HG03432 (cell line): ENCODE data around the gene PANK2.
"Not testable (repeated sequence)": the region's sequence is repeated elsewhere in the genome, so short reads cannot be mapped to it uniquely, and the experiment has no call there.

Source experiments
- ATAC-seq: cut with Tn5 transposase; IDR thresholded peaks from one replicate; pipeline ENCODE4 v1.9.1; 2021; ENCODE audit warnings: mild to moderate bottlenecking, moderate library complexity; ENCODE audit not compliant: unreplicated experiment

The PANK2 gene

GRCh38 chr20:3925899-3926638 lies 36.9 kb downstream of the PANK2 start:
- no peak for ATAC-seq

DNA sequence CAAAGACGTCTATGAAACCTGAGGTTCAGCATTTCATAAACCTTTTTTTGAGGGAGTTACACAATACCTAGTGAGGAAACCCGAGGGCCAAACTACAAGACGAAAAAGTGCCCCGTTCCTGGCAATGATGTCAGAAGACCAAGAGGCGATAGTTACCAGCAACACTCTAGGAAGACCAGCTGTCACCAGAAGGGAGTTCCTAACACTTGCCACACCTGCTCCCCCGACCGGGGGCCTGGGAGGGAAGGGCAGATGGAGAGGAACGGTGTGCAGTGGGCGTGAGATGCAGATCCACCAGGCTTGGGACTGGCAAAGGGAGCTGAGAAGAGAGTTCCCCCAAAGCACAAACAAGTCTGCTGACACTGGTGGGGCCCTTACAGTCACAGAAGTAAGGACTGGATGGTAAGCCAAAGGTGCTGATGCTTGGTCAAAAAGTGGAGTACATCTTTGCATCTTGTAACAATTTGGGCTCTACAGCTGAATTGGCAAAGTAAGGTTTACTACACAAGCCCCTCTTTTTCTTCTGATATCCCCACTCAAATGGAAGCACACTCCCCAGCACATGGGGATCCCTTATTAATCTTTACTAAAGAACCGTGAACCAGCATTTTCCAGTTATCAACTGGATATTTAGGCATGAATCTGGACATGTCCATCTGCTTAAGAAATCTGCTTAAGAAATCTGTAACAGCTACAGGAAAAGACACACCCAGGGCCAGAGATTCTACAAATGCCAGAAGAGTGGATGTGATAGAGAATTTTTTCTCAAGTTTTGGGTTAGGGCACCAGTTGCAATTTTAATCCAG lies 38.5 kb downstream of the PANK2 start:
- no peak for ATAC-seq

GRCh38 chr20:3929713-3930060 lies 40.5 kb downstream of the PANK2 start:
- no peak for ATAC-seq

GRCh38 chr20:3930265-3931206 lies 41.3 kb downstream of the PANK2 start:
- ATAC-seq = no peak

DNA sequence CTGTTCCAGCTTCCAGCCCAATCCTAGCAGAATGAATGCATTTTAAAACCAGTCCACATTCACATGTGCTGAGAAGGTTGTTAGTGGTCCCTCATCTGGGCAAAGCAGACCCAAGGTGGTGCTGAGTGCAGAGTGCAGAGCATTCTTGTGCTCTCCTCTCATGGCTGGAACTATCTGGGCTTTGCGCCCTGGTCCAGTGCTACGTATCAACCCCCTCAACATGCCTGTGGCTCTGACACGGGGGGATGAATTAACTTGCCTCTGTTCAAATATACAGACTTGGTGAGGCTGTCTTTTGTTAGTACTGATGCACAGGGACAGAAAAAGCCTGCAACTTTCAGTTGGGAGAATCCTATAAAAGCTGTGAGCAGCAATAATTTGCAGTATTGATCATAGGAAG lies 42.5 kb downstream of the PANK2 start:
- no peak for ATAC-seq

DNA sequence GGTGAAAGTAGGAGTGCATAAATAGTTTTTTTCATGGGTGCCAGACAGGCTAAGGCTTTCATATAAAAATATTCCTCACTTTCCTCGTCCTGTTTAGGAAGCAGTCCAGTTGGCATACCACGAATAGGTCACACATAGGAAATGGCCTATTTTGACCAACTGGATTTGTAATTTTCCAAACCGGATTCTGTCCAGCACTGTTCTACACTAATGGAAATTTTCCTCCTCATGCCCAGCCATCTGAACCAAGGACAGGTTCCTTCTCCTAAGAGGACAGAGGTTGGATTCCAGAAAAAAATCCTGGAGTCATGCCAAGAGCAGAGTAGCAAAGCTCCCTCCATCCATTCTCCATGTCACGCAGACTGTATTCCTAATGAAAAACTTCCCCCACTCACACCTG lies 43.1 kb downstream of the PANK2 start:
- no peak for ATAC-seq

- ATAC-seq = no peak
Observed at GRCh38 chr20:3932681-3933080, 43.5 kb downstream of the PANK2 start.

GRCh38 chr20:3933218-3933617 lies 44.0 kb downstream of the PANK2 start:
- no peak for ATAC-seq

- no peak for ATAC-seq
Observed at GRCh38 chr20:3934624-3935023, 45.4 kb downstream of the PANK2 start.

GRCh38 chr20:3935295-3935955 lies 46.2 kb downstream of the PANK2 start:
- ATAC-seq = no peak

DNA sequence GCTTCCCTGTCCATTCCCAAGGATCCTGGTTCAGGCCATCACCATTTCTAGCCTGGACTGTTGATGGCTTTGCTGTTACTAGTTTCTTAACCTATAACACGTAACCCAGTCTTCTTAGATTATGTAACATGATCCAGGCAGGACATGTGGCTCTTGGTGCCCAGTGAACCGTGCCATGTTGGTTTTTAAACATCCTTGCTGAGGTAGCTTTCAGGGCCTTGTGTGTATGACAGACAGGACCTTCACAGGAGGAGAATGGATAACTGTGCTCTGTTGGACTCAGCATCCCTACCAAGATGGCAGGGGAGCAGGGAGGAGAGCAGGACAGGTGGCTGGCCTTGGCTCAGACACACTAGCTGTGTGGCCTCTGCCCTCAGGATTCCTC lies 46.8 kb downstream of the PANK2 start:
- no peak for ATAC-seq

GRCh38 chr20:3937618-3938017 lies 48.4 kb downstream of the PANK2 start:
- no peak for ATAC-seq

DNA sequence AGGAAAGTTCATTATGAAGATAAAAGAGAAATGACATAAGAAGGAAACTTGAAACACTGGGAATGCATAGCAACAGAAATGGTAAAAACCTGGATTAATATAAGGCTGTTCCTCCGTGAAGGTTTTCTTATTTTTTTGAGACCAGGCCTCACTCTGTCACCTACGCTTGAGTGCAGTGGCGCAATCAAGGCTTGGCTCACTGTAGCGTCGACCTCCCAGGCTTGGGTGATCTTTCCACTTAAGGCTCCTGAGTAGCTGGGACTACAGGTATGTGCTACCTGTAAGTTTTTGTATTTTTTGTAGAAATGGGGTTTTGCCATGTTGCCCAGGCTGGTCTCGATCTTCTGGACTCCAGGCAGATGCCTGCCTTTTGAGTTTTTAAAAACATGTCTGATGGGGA lies 51.7 kb downstream of the PANK2 start:
- ATAC-seq = no peak

DNA sequence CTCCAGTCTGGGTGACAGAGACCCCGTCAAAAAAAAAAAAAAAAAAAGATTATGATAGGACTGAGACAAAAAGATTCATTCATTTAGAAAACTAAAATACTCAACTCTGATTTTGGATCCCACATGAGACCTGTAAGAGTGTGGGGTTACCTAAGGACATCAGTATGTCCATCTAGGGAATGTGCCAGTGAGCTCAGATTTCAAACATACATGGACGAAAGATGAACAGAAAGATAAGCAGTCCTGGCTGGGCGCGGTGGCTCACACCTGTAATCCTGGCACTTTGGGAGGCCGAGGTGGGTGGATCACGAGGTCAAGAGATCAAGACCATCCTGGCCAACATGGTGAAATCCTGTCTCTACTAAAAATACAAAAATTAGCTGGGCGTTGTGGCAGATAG lies 57.5 kb downstream of the PANK2 start:
- ATAC-seq = not testable (repeated sequence)

DNA sequence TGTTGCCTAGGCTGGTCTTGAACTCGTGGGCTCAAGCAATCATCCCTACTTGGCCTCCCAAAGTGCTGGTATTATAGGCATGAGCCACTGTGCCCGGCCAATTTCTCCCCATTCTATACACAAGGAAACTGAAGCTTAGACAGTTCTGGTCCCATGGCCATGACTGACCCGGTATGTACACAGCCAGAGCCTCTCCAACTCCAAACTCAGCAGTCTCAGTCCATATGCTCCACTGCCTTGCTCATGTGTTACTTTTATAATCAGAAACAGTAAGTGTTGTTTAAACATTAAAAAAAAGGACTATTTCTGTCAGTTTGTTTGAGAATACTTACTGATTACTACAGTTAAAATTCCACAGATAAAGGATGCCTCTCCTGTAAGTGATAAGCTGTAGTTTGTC lies 75.5 kb downstream of the PANK2 start:
- no peak for ATAC-seq

DNA sequence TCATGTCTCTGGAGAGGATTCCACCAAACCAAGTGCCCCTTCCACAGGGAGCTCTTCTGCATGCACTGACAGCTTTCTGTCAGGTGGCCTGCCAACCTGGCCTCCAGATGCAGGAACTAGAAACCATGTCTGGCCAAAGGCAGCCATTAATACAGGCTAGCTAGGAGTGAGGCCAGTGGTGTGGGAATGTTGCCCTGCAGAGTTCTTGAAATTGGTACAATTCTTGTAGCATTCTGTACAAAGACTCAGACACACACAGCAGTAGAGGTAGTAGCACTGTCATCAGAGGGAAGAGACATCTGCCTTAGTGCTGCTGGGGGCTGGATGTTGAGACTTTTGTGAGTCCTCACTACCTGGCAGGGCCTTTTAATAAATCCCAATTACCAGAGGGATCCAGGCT lies 77.4 kb downstream of the PANK2 start:
- no peak for ATAC-seq

- no peak for ATAC-seq
Observed at GRCh38 chr20:3970016-3970415, 80.8 kb downstream of the PANK2 start.

DNA sequence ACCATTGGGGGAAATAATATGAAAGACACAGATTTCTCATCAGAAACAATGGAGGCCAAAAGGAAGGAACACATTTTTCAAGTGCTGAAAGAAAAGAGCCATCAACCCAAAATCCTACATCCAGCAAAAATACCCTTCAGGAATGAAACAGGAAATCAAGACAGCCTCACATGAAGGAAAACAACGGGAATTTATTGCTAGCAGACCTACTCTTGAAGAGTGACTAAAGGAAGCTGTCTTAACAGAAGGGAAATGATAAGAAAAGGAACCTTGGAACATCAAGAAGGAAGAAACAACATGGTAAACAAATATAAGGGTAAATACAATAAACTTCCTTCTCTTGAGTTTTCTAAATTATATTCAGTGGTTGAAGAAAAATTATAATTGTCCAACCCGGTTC lies 82.0 kb downstream of the PANK2 start:
- ATAC-seq = no peak

- ATAC-seq = no peak
Observed at GRCh38 chr20:3972161-3972560, 83.0 kb downstream of the PANK2 start.

GRCh38 chr20:3972631-3973030 lies 83.4 kb downstream of the PANK2 start:
- ATAC-seq = not testable (repeated sequence)

DNA sequence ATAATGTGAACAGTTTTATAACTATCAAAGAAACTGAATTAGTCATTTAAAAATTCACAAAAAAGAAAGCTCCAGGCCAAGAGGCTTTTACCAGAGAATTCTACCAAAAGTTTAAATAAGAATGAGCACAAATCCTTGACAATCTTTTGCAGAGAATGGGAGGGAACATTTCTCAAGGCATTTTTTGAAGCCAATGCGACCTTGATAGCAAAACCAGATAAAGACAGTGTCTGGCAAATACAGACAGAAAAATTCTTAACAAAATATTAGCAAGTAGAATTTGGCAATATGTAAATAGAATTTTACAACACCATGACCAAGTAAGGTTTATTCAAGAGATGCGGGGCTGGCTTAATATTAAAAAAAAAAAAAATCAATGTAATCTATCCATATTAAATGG lies 84.5 kb downstream of the PANK2 start:
- ATAC-seq = no peak
